Activated CD4-positive, alpha-beta memory T cell treated with anti-CD3 and anti-CD28 coated beads, Interleukin-2, amount 10 ng/mL, durations not matched to agents 7 days and 5 days (primary cell): ENCODE data around the gene ZNRF2. TPM values are rescaled to one million over a fixed set of nuclear protein-coding genes. Genes with fewer than 3 reads are reported as not detected.

Experiments
- CTCF ChIA-PET: fragments of 350-600 bp; sonication (Branson Sonifier 250); formaldehyde crosslinking; loops from one replicate; lab custom pipeline; 2021; ENCODE audit warnings: antibody characterized with exemption, inconsistent platforms; lab: Charles Lee
- POLR2A ChIA-PET: fragments of 350-600 bp; sonication (Branson Sonifier 250); formaldehyde crosslinking; loops from one replicate; lab custom pipeline; 2021; ENCODE audit warnings: antibody characterized with exemption; lab: Charles Lee
- DNase-seq: peaks from one replicate; pipeline ENCODE4 v3.0.0-alpha.2; 2020
- H3K27ac Mint-ChIP-seq: one replicate; pipeline ENCODE4 v1.8.0; 2021; ENCODE audit warnings: mild to moderate bottlenecking, mixed read lengths
- H3K27me3 Mint-ChIP-seq: one replicate; pipeline ENCODE4 v1.8.0; 2021; ENCODE audit warnings: mixed read lengths
- H3K36me3 Mint-ChIP-seq: one replicate; pipeline ENCODE4 v1.8.0; 2021; ENCODE audit warnings: low read depth, mixed read lengths
- H3K4me1 Mint-ChIP-seq: one replicate; pipeline ENCODE4 v1.8.0; 2021; ENCODE audit warnings: mixed read lengths
- H3K4me3 Mint-ChIP-seq: one replicate; pipeline ENCODE4 v1.8.0; 2021; ENCODE audit warnings: mild to moderate bottlenecking, mixed read lengths
- H3K9me3 Mint-ChIP-seq: one replicate; pipeline ENCODE4 v1.8.0; 2021; ENCODE audit warnings: mixed read lengths
- total RNA-seq, 2 experiments: library from RNA; stranded (reverse); gene quantifications; one replicate each; pipeline ENCODE4 v1.2.3, GENCODE V29; 2021

Gene ZNRF2
- total RNA-seq, 2 experiments from 2014 or later = 17.9 to 18.5 TPM

GRCh38 chr7:30382607-30383006 lies 98.2 kb downstream of the ZNRF2 start:
- H3K9me3 Mint-ChIP-seq = no peaks in the 10 kb centered on the region
- H3K27ac Mint-ChIP-seq = no peak overlapping the region
- DNase-seq = no peak
- no peaks in the 10 kb centered on the region for H3K27me3 Mint-ChIP-seq
- ChIA-PET POLR2A (no interaction called here), CTCF (no interaction called here)
- H3K4me1 Mint-ChIP-seq = no peaks in the 10 kb centered on the region
- no peak overlapping the region for H3K4me3 Mint-ChIP-seq
- H3K36me3 Mint-ChIP-seq = no peaks in the 10 kb centered on the region

GRCh38 chr7:30389791-30390190 lies 105.4 kb downstream of the ZNRF2 start:
- no peaks in the 10 kb centered on the region for H3K27me3 Mint-ChIP-seq
- peaks cover 2% of the 10 kb centered on the region for H3K4me1 Mint-ChIP-seq
- no peak overlapping the region for H3K4me3 Mint-ChIP-seq
- CTCF ChIA-PET = no interaction called here
- no peaks in the 10 kb centered on the region for H3K9me3 Mint-ChIP-seq
- H3K27ac Mint-ChIP-seq = no peak overlapping the region
- DNase-seq = no peak
- POLR2A ChIA-PET = no interaction called here
- no peaks in the 10 kb centered on the region for H3K36me3 Mint-ChIP-seq

DNA sequence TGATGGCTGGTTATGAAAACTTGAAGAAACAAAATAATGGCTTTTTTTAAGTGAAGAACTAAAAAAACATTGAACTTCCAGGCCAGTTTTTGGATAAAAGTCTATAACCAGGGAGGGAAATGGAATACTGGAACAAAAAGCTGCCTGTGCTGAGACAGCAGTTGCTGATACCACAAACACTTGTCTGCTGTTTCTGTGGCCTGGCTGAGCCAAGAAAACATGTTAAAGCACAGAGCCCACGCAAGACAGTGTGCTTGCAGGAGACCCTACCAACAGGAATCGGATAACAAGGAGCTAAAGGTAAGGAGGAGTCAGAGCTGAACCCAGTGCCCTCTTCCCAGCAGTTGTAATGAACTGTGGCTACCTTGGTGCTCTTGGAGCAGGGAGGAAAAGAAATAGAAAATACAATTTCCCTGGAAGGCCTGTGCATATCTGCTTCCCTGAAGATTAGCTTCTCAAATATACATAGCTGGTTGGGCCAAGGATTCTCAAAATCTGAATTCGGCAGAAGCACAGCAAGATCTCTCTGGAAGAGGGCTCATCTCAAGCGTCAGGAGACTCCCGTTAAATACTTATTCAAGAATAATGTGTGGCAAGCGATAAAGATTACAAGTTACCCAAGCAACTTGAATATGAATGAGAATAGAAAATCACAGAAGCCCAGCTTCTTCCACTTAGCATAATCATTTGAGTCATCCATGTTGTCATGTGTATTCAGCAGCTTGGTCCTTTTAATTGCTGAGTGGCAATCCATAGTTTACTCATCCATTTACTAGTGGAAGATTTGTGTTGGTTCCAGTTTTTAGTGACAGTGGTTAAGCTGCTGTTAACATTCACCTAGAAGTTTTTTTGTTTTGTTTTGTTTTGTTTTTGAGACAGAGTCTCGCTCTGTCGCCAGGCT lies 106.6 kb downstream of the ZNRF2 start:
- POLR2A ChIA-PET = no interaction called here
- no peaks in the 10 kb centered on the region for H3K36me3 Mint-ChIP-seq
- H3K9me3 Mint-ChIP-seq = no peaks in the 10 kb centered on the region

DNA sequence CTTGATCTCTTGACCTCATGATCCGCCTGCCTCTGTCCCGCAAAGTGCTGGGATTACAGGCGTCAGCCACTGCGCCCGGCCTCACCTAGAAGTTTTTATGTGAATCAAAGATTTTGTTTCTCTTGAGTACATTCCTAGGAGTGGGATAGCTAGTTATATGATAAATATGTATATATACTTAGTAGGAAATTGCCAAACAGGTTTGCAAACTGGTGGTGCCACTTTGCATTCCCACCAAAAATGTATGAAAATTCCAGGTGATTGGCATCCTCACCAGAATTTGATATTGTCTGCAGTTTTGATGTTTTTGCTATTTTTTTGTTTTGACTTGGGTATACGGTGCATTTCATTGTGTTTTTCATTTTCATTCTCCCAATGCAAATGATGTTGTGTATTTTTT lies 107.4 kb downstream of the ZNRF2 start:
- H3K9me3 Mint-ChIP-seq = no peaks in the 10 kb centered on the region
- no peak overlapping the region for H3K27ac Mint-ChIP-seq
- no peaks in the 10 kb centered on the region for H3K36me3 Mint-ChIP-seq
- no peak for DNase-seq
- CTCF ChIA-PET = interaction anchor here (0.6 to 1.1 kb wide), 2 partner anchors 69 to 112 kb away, joined by 3 to 5 read pairs; no protein-coding TSS in a partner anchor
- H3K4me1 Mint-ChIP-seq = peaks cover 2% of the 10 kb centered on the region
- H3K27me3 Mint-ChIP-seq = no peaks in the 10 kb centered on the region
- no peak overlapping the region for H3K4me3 Mint-ChIP-seq
- POLR2A ChIA-PET = no interaction called here

More for the DNA sequence above, 106.6 kb downstream of the ZNRF2 start:
- Mint-ChIP-seq H3K4me3 (no peak overlapping the region), H3K27me3 (no peaks in the 10 kb centered on the region), H3K4me1 (peaks cover 2% of the 10 kb centered on the region), H3K27ac (no peak overlapping the region)
- DNase-seq = no peak
- CTCF ChIA-PET = interaction anchor here (0.6 to 1.1 kb wide), 2 partner anchors 68 to 112 kb away, joined by 3 to 5 read pairs; no protein-coding TSS in a partner anchor

DNA sequence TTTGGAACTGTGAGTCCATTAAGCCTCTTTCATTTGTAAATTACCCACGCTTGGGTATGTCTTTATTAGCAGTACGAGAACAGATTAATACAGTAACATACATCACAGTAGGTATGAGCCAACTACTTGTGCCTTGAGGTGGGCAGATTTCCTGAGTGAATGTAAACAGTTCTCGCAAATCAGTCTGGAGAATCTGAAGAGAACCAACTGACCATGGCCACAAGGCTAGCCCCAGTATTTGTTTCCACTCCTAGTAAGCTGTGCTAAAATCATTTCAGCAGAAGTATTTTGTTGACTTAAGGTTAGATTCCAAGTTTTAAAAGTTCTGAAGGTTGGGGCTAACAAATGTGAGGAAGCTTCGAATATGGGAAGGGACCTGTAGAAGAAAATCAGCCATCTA lies 111.3 kb downstream of the ZNRF2 start:
- CTCF ChIA-PET = no interaction called here
- no peaks in the 10 kb centered on the region for H3K9me3 Mint-ChIP-seq
- DNase-seq = no peak
- no peak overlapping the region for H3K27ac Mint-ChIP-seq
- H3K4me1 Mint-ChIP-seq = peaks cover 2% of the 10 kb centered on the region
- no peak overlapping the region for H3K4me3 Mint-ChIP-seq
- H3K27me3 Mint-ChIP-seq = no peaks in the 10 kb centered on the region
- H3K36me3 Mint-ChIP-seq = no peaks in the 10 kb centered on the region
- POLR2A ChIA-PET = interaction anchor here (1.4 kb wide), 1 partner anchor 573 kb away, joined by 3 read pairs; no protein-coding TSS in a partner anchor

GRCh38 chr7:30396389-30396788 lies 112.0 kb downstream of the ZNRF2 start:
- Mint-ChIP-seq H3K27me3 (no peaks in the 10 kb centered on the region), H3K9me3 (no peaks in the 10 kb centered on the region), H3K27ac (no peak overlapping the region), H3K4me1 (no peaks in the 10 kb centered on the region), H3K4me3 (no peak overlapping the region), H3K36me3 (no peaks in the 10 kb centered on the region)
- POLR2A ChIA-PET = interaction anchor here (1.4 kb wide), 1 partner anchor 574 kb away, joined by 3 read pairs; no protein-coding TSS in a partner anchor
- CTCF ChIA-PET = interaction anchor here (0.7 kb wide), 1 partner anchor 8 kb away, joined by 3 read pairs; no protein-coding TSS in a partner anchor
- DNase-seq = no peak

DNA sequence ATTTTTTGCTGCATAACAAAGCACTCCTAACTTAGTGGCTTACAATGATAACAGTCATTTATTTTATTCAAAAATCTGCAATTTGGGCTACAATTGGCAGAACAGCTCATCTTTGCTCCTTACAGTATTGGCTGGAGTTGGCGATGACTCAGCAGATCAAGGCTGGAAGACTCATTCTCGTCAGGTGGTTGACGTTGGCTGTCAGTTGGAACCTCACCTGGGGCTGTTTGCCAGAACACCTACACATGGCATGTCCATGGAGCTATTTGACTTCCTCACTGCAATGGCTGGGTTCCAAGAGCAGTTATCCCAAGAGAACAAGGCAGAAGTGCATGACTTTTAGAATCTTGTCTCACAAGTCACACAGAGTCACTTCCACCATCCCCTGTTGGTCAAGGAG lies 119.1 kb downstream of the ZNRF2 start:
- CTCF ChIA-PET = no interaction called here
- Mint-ChIP-seq H3K4me3 (no peak overlapping the region), H3K36me3 (peaks cover 4% of the 10 kb centered on the region), H3K9me3 (no peaks in the 10 kb centered on the region), H3K27me3 (no peaks in the 10 kb centered on the region), H3K4me1 (peaks cover 5% of the 10 kb centered on the region), H3K27ac (no peak overlapping the region)
- DNase-seq = no peak
- POLR2A ChIA-PET = interaction anchor here (0.9 kb wide), 1 partner anchor 243 kb away, joined by 3 read pairs; no protein-coding TSS in a partner anchor

GRCh38 chr7:30405179-30405578 lies 120.8 kb downstream of the ZNRF2 start:
- DNase-seq = no peak
- H3K9me3 Mint-ChIP-seq = no peaks in the 10 kb centered on the region
- ChIA-PET CTCF (no interaction called here), POLR2A (no interaction called here)
- H3K27ac Mint-ChIP-seq = no peak overlapping the region
- no peaks in the 10 kb centered on the region for H3K27me3 Mint-ChIP-seq
- peaks cover 5% of the 10 kb centered on the region for H3K4me1 Mint-ChIP-seq
- no peak overlapping the region for H3K4me3 Mint-ChIP-seq
- peaks cover 4% of the 10 kb centered on the region for H3K36me3 Mint-ChIP-seq

DNA sequence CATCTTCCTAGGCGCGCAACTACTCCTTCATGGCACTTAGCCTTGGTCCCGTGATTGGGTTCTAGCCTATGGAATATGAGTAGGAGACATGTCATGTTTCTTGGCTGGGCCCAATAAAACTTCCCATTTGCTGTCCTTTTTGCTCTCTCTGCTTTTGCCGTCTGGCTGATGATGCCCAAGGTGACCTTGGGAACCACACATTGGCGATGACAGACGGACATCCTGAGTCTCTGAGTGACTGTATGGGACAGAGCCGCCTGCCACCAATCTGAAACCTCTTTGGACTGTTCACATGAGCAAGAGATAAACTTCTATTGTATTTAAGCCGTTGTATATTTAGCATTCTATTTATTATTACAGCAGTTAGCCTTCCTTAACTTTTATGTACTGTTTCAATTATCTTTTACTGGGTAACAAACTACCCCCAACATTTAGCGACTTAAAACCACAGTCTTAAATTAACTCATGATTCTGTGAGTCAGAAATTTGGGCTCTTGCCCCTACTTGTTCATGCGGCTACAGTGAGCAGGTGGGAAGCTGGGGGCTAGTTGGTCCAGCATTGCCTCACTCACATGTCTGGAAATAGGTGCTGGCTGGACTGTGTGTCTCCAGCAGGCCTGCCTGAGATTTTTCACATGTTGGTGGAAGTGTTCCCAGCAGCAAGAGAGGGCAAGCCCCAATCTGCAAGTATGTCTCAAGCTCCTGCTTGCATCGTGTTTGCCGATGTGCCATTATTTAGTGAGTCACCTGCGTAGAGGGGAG lies 122.4 kb downstream of the ZNRF2 start:
- DNase-seq = no peak
- Mint-ChIP-seq H3K27me3 (no peaks in the 10 kb centered on the region), H3K4me1 (peaks cover 1% of the 10 kb centered on the region), H3K9me3 (no peaks in the 10 kb centered on the region), H3K27ac (no peak overlapping the region), H3K4me3 (no peak overlapping the region), H3K36me3 (peaks cover 4% of the 10 kb centered on the region)
- ChIA-PET CTCF (interaction anchor here (0.7 kb wide), 1 partner anchor 20 kb away, joined by 3 read pairs; no protein-coding TSS in a partner anchor), POLR2A (no interaction called here)

DNA sequence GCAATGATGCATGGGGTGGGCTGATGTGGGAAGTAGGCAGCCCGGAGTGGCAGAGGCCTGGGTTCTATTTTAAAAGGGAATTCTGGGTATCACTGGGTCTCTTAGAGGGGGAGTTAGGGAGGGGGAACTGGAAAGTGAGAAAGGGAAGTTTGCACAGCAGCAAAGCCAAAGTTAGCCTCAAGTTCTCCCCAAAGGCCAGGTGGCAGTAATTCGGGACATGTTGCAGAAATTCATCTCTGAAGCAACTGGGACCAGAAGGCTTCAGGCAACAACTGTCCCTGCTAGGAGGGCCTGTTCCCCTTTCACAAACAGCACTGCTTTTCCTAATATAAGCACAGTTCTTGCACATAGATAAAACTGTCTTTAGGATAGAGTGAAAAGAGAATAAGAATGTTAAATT lies 126.8 kb downstream of the ZNRF2 start:
- CTCF ChIA-PET = interaction anchor here (1.1 to 4.6 kb wide), 3 partner anchors 83 to 489 kb away, joined by 3 to 28 read pairs (median 3); no protein-coding TSS in a partner anchor
- DNase-seq = no peak
- H3K36me3 Mint-ChIP-seq = no peaks in the 10 kb centered on the region
- no peak overlapping the region for H3K4me3 Mint-ChIP-seq
- no peaks in the 10 kb centered on the region for H3K4me1 Mint-ChIP-seq
- POLR2A ChIA-PET = no interaction called here
- H3K9me3 Mint-ChIP-seq = peaks cover 5% of the 10 kb centered on the region
- no peak overlapping the region for H3K27ac Mint-ChIP-seq
- H3K27me3 Mint-ChIP-seq = no peaks in the 10 kb centered on the region

DNA sequence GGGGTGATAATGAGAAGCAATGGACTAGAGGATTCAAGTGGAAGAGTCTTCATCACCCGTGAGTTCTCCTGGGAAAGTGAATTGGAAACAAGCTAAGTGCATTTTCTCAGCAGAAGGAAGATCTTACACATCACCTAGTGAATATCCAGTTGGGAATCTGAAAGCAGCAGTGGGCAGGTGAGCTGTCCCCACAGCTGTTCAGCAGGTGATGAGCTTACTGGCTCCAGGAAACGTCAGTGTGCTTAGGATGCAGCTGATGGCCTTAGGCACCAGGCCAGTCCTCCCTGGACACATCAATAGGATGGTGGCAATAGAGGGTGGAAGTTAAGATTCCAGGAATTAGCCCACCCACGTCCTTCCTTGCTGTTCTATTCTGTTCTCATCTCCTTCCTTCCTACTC lies 127.5 kb downstream of the ZNRF2 start:
- ChIA-PET CTCF (interaction anchor here (1.1 to 4.6 kb wide), 2 partner anchors 137 to 490 kb away, joined by 3 to 28 read pairs; no protein-coding TSS in a partner anchor), POLR2A (no interaction called here)
- Mint-ChIP-seq H3K36me3 (no peaks in the 10 kb centered on the region), H3K4me1 (no peaks in the 10 kb centered on the region), H3K4me3 (no peak overlapping the region), H3K27ac (no peak overlapping the region), H3K27me3 (no peaks in the 10 kb centered on the region), H3K9me3 (peaks cover 5% of the 10 kb centered on the region)
- DNase-seq = no peak

DNA sequence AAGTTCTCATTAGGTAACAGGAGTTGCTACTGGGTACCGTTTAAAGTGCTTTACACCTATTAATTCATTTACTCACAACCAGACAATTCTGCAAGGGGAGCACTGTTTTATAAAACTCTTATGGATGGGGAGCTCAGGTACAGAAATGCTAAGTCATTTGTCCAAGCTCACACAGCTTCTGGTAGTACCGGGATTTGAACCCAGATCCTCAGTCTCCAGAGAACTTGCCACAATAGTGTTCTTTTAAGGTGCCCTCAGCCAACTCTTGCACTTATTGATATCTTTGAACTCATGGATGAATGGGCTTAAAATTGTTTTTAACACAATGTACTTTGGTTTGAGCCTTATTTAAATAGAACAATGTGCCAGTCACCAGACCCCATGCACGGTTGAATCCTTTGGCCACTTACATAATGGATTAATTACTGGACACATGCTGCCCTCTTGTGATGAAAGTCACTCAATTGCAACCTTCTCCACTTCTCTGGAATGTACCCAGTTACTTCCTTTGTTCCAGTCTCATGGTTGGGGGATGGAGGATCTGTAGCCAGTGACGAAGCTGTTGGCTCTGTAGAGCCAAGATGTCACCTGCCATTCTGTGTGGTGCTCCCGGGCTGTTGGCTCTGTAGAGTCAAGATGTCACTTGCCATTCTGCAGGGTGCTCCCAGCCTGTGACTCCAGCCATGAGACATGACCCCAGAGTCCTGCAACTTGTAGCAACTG lies 128.5 kb downstream of the ZNRF2 start:
- Mint-ChIP-seq H3K4me3 (no peak overlapping the region), H3K4me1 (no peaks in the 10 kb centered on the region), H3K36me3 (no peaks in the 10 kb centered on the region), H3K27me3 (no peaks in the 10 kb centered on the region), H3K27ac (no peak overlapping the region), H3K9me3 (peaks cover 8% of the 10 kb centered on the region)
- CTCF ChIA-PET = interaction anchor here (0.6 to 4.6 kb wide), 4 partner anchors 40 to 397 kb away, joined by 3 to 28 read pairs (median 3); no protein-coding TSS in a partner anchor
- POLR2A ChIA-PET = no interaction called here
- no peak for DNase-seq
